Liver (tissue), 3 donors: ENCODE results near the gene LRP5.

Experiments used
- ATF3 ChIP-seq: IDR thresholded peaks from 2 replicates; pipeline ENCODE4 v1.6.1; 2016; ENCODE audit warnings: antibody characterized with exemption
- CTCF ChIP-seq: fragments of 150-350 bp; IDR thresholded peaks from 2 replicates; pipeline ENCODE4 v1.5.1; 2017; ENCODE audit warnings: improper control_type of control experiment, low read depth, low read length; ENCODE audit not compliant: missing input control
- EGR1 ChIP-seq, 2 donors: IDR thresholded peaks; 2 replicates each; pipeline ENCODE4 v1.6.1; 2016 to 2018; ENCODE audit warnings: antibody characterized with exemption in 2 of 2, low read depth in 2 of 2
- GABPA ChIP-seq, 2 donors: IDR thresholded peaks in 1 of 2; conservative IDR thresholded peaks in 1 of 2; 2 replicates each; pipeline ENCODE4 v1.6.1; 2016; ENCODE audit warnings: antibody characterized with exemption in 2 of 2, mild to moderate bottlenecking in 1 of 2, moderate library complexity in 1 of 2
- HNF4G ChIP-seq: IDR thresholded peaks from 2 replicates; pipeline ENCODE4 v1.6.1; 2016; ENCODE audit warnings: antibody characterized with exemption
- MAX ChIP-seq: IDR thresholded peaks from 2 replicates; pipeline ENCODE4 v1.6.1; 2016; ENCODE audit warnings: antibody characterized with exemption
- RAD21 ChIP-seq, 2 donors: IDR thresholded peaks; 2 replicates each; pipeline ENCODE4 v1.6.1; 2016; ENCODE audit warnings: antibody characterized with exemption in 2 of 2, mild to moderate bottlenecking in 2 of 2
- REST ChIP-seq: IDR thresholded peaks from 2 replicates; pipeline ENCODE4 v1.6.1; 2016; ENCODE audit warnings: antibody characterized with exemption, mild to moderate bottlenecking
- donor health status: healthy.
- donor health status: healthy.

GRCh38 chr11:68469642-68470041, 157.3 kb downstream of the LRP5 start:
- TF ChIP-seq CTCF (no peak), GABPA (IDR thresholded peaks at IDR 0.05 in 1 of 2, conservative IDR thresholded peaks at IDR 0.05 in 1 of 2) (no peak), MAX (no peak), REST (no peak), EGR1 (IDR thresholded peaks at IDR 0.05; ENCODE audit: low read depth in 2 of 2) (no peak), RAD21 (IDR thresholded peaks at IDR 0.05) (no peak), ATF3 (no peak), HNF4G (no peak)
